ENCODE measurements around the gene PDGFA.

Gene PDGFA

DNA sequence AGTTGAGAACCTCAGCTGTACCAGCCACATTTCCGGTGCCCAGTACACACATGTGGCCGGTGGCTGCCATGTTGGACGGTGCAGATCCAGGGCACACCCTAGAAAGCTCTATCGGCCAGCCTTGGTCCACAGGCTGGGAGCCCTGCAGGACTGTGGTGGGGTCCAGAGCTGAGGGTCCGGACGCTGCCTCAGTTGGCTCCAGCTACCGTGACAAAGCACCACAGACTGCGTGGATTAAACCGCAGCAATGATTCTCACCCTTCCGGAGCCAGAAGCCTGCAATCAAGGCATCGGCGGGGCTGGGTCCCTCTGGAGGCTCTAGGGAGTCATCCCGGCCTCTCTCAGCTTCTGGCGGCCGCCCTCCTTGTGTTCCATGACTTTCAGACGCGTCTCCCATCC is 50.1 kb downstream of the PDGFA start:
- H3K36me3 ChIP-seq (ENCODE audit: insufficient read depth, low read length) = no peaks in the 10 kb centered on the region
- H3K9ac ChIP-seq (ENCODE audit: low read depth, low read length) = no peak overlapping the region
- no peaks in the 10 kb centered on the region for H3K9me3 ChIP-seq (ENCODE audit: control insufficient read depth, insufficient read depth, low read length)
- no peaks in the 10 kb centered on the region; the same call in 1 of the 2 replicates for H3K4me1 ChIP-seq (ENCODE audit: insufficient read depth, low read length)

DNA sequence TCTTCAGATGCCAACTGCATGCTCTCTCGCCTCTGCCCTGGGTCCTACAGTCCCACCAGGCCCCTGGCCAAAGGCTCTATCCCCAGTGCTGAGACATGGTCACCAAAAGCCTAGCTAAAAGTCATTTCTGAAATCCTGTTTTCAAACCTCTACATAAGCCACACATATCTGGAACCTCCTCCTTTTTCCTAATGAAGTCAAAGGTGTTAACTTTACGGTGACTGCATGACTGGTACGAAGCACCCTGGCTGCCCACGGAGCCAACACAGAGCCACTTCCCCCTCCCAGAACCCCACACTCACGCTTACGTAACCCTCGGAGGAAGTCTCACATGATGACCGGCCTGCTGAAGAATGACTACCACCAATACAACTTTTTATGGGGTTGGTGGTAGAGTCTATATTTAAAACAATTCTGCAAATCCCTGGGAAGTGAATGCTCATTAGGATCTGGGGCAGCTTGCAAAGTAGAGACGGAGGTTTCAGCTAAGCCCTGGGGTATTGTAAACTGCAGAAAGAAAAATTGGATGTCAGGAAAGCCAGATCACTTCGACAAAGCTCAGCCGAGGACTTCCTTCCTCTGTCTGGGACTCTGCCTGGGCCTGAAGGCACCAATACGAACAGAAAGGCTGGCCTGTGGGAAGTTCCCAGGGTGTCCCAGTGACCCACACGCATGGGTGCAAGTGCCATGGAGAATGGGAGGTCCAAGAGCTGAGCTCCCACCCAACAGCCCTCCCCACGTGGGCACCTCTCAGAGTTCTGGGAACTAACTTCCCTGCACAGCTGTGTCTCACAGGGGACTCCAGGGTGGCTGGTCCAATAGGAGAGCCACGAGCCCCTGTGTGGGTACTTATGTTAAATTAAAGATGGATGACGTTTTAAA is 50.7 kb downstream of the PDGFA start:
- H3K9me3 ChIP-seq (ENCODE audit: control insufficient read depth, insufficient read depth, low read length) = no peaks in the 10 kb centered on the region
- no peaks in the 10 kb centered on the region; the same call in 1 of the 2 replicates for H3K4me1 ChIP-seq (ENCODE audit: insufficient read depth, low read length)
- no peaks in the 10 kb centered on the region for H3K36me3 ChIP-seq (ENCODE audit: insufficient read depth, low read length)
- H3K9ac ChIP-seq (ENCODE audit: low read depth, low read length) = no peak overlapping the region

DNA sequence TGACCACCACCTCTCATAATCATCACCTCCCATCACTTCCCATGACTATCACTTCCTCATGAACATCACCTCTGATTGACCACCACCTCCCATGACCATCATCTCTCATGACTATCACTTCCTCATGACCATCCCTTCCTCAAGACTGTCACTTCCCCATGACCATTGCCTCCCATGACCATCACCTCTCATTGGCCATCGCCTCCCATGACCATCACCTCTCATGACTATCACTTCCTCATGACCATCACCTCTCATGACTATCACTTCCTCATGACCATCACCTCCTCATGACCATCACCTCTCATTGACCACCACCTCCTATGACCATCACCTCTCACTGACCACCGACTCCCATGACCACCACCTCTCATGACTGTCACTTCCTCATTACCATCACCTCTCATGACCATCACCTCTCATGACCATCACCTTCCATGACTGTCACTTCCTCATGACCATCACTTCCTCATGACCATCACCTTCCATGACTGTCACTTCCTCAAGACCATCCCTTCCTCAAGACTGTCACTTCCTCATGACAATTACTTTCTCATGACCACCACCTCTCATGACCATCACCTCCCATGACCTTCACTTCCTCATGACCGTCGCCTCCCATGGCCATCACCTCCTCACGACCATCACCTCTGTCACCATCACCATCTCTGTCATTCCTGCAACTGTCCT is 51.6 kb downstream of the PDGFA start:
- Histone ChIP-seq H3K9ac (ENCODE audit: low read depth, low read length) (no peak overlapping the region), H3K4me1 (ENCODE audit: insufficient read depth, low read length) (no peaks in the 10 kb centered on the region; the same call in 1 of the 2 replicates), H3K36me3 (ENCODE audit: insufficient read depth, low read length) (no peaks in the 10 kb centered on the region), H3K9me3 (ENCODE audit: control insufficient read depth, insufficient read depth, low read length) (no peaks in the 10 kb centered on the region)

DNA sequence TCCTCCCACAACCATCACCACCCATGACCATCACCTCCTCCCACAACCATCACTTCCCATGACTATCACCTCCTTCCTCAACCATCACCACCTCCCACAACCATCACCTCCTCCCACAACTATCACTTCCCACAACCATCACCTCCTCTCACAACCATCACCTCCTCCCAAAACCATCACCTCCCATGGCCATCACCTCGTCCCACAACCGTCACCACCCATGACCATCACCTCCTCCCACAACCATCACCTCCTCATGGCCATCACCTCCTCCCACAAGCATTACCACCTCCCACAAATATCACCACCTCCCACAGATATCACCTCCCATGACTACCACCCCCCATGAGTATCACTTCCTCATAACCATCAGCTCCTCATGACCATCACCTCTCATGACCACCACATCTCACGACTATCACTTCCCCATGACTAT is 52.2 kb downstream of the PDGFA start:
- H3K9me3 ChIP-seq (ENCODE audit: control insufficient read depth, insufficient read depth, low read length) = no peaks in the 10 kb centered on the region
- no peaks in the 10 kb centered on the region; the same call in 1 of the 2 replicates for H3K4me1 ChIP-seq (ENCODE audit: insufficient read depth, low read length)
- no peaks in the 10 kb centered on the region for H3K36me3 ChIP-seq (ENCODE audit: insufficient read depth, low read length)
- no peak overlapping the region for H3K9ac ChIP-seq (ENCODE audit: low read depth, low read length)

DNA sequence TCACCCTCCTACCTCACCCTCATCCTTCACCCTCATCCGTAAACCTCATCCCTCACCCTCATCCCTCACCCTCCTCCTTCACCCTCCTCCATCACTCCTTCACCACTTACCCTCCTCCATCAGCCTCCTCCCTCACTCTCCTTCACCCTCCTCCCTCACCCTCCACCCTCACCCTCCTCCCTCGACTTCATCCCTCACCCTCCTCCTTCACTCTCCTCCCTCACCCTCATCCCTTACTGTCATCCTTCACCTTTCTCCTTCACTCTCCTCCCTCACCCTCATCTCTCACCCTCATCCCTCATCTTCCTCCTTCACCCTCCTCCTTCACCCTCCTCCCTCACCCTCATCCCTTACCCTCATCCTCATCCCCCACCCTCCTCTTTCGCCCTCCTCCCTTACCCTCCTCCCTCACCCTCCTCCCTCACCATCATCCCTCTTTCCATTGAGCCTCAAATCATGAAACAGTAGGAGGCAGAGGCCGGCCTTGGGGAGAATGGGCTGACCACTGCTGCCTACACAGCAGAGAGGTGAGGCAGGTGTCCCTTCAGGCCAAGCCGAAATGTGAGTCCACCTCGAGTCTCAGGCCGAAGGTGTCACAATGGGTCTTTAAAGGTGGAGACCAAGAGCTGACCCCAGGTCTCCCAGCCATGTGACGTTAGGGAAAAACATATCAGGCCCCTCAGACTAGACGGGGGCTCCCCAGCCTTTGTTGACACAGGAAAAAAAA is 53.0 kb downstream of the PDGFA start:
- Histone ChIP-seq H3K4me1 (ENCODE audit: insufficient read depth, low read length) (no peaks in the 10 kb centered on the region; the same call in 1 of the 2 replicates), H3K9me3 (ENCODE audit: control insufficient read depth, insufficient read depth, low read length) (no peaks in the 10 kb centered on the region), H3K9ac (ENCODE audit: low read depth, low read length) (no peak overlapping the region), H3K36me3 (ENCODE audit: insufficient read depth, low read length) (no peaks in the 10 kb centered on the region)

DNA sequence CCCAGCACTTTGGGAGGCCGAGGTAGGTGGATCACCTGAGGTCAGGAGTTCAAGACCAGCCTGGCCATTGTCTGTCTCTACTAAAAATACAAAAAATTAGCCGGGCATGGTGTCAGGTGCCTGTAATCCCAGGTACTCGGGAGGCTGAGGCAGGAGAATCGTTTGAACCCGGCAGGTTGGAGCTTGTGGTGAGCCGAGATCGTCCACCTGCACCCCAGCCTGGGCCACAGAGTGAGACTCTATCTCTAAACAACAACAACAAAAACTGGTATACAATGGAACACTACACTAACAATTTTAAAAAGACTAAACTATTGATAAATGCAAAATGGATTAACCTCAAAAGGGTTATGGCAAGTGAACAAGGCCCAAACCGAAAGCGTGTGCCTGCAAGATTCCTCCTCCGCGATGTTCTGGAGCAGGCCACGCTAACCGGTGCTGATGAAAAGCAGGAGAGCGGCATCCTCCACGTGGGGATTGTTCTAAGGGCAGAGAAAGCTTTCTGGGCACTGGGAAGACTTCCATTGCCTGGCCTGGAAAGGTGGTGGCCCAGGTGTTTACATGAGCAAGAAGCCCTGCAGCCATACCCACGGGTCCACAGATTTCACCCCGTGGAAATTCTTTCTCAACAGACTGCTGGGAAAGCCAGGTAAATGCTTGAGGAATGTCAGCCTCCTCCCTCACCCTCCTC is 53.8 kb downstream of the PDGFA start:
- Histone ChIP-seq H3K36me3 (ENCODE audit: insufficient read depth, low read length) (no peaks in the 10 kb centered on the region), H3K9ac (ENCODE audit: low read depth, low read length) (no peak overlapping the region), H3K9me3 (ENCODE audit: control insufficient read depth, insufficient read depth, low read length) (no peaks in the 10 kb centered on the region), H3K4me1 (ENCODE audit: insufficient read depth, low read length) (peaks cover 6% of the 10 kb centered on the region)

DNA sequence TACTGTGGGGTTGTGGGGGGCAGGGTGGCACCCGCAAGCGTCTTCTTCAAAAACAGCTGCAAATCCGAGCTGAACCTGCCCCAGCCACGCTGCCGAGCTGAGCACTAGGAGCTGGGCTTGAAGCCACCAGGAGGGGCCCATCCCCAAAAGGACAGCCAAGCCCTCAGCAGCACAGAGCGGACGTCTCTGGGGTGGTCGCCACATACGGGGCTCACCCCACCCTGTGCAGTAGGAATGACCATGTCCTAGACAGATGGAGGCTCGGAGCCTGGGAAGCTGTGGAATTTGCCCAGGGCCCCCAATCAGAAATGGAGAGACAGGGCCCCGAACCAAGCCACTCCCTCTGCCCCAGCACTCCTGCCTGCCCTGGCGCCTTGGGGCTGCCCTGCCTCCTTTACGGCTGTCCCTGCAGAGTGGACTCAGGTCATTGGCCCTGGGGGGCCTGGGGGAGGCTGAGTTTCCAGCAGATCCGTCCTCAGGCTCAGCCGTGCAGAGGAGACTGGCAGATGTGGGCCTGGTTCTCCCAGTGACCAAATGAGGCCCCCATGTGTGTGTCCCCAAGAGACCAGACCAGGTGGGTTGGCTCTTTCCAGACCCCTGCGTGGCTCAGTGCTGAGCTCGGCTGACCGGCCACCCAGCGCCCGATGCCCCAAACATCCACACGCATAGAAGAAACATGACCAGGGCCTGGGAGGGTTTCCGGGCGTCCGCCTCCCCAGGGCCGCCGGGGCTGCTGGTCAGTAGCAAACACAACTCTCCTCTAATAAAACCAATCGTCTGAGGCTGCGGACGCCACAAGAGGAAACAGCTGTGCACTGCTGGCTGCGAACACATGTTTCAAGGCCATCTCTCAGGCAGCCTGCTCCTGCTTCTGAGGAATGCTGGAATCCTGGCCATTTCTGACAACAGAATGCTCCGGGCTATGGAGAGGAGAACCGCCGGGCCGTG is 54.9 kb downstream of the PDGFA start:
- Histone ChIP-seq H3K4me1 (ENCODE audit: insufficient read depth, low read length) (peaks cover 16% of the 10 kb centered on the region), H3K36me3 (ENCODE audit: insufficient read depth, low read length) (no peaks in the 10 kb centered on the region), H3K9me3 (ENCODE audit: control insufficient read depth, insufficient read depth, low read length) (no peaks in the 10 kb centered on the region), H3K9ac (ENCODE audit: low read depth, low read length) (no peak overlapping the region)

DNA sequence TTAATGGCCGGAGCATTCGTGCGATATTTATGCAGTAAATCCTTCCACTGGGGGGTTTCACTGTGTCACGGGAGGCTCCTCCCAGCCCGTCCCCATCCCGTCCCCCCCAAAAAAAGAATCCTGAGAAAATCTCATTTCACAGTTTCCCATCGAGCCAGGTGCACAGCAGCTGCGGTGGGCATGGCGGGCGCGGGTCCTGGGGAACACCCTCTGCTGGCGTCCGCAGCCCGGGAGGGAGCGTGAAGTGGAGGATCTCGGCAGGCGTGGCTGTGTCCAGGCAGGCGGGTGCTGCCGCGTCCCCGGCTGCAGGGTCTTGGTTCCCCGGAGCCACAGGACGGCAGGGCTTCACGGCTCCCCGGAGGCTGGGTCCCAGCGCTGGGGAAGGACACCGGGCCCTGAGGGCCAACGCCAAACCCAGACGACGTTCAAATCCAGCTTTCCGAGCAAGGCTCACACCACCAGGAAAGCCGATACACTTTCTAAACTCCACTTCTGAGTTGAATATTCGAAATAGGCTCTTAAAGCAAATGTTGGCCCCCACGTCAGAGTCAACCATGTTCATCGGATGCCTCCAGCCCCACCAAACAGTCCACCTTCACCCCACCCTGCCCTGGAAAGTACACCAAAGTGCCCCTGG is 55.7 kb downstream of the PDGFA start:
- H3K36me3 ChIP-seq (ENCODE audit: insufficient read depth, low read length) = no peaks in the 10 kb centered on the region
- H3K9me3 ChIP-seq (ENCODE audit: control insufficient read depth, insufficient read depth, low read length) = no peaks in the 10 kb centered on the region
- peaks cover 16% of the 10 kb centered on the region for H3K4me1 ChIP-seq (ENCODE audit: insufficient read depth, low read length)
- no peak overlapping the region for H3K9ac ChIP-seq (ENCODE audit: low read depth, low read length)

DNA sequence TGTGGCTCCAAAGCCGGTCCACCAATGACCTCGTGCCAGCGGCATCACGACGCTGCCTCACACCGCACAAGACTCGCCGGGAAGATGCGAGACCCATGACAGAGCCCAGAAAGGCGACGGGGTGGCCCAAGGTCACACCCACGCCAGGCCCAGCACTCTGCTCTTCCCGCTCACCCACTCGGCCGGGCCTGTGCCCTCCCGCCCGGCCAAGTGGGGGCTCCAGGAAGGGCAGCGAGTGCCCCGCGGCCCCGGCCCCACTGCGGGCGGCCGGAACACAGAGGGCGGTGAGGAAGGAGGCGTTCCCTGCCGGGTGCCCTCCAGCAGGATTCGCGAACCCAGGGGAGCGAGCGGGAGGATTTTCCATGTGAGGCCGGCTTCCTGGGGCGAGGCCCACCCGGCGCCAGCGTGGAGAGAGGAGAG is 56.3 kb downstream of the PDGFA start:
- peaks cover 16% of the 10 kb centered on the region for H3K4me1 ChIP-seq (ENCODE audit: insufficient read depth, low read length)
- H3K36me3 ChIP-seq (ENCODE audit: insufficient read depth, low read length) = no peaks in the 10 kb centered on the region

DNA sequence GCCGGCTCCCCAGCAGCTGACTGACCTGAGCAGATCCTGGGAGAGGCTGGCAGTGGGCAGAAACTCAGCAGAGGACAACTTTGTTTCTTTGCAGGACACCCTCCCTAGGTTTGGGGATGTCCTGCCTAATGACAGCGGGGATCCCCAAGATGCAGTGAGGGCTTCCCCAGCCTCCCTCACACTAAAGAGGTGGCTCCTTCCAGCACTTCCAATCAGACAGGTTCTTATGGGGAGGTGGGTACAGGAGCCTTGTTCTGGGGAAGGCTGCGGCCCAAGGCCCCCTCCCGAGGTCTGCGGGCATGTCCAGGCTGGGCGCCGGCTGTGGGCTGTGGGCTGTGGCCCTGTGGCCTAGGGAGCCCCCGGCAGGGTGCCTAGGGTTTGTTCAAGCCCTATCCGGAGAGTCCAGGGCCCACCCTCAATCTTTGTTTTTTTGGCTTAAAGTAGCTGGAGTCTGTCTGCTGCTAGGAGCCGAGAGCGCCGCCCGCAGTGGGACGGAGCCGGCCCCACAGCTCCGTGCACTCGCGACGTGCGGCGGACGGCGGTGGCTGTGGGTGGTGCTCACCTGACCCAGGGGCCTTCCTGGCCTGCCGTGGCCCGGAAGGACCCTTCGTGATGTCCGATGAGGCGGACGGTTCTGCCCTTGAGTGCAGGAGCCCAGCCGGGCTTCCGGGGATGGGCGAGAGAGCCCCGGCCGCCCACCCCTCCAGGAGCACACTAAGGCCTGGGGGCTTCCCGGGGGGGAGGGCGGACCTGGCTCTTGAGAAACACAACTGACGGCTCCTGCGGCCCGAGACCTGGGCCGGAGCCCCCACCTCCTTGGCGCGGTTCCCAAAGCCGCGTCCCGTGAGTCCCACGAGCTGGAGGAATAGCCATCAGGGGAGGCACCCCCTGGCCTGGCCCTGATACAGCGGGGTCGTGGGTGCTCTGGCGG is 57.2 kb downstream of the PDGFA start:
- no peaks in the 10 kb centered on the region for H3K9me3 ChIP-seq (ENCODE audit: control insufficient read depth, insufficient read depth, low read length)
- H3K36me3 ChIP-seq (ENCODE audit: insufficient read depth, low read length) = no peaks in the 10 kb centered on the region
- H3K9ac ChIP-seq (ENCODE audit: low read depth, low read length) = no peak overlapping the region
- H3K4me1 ChIP-seq (ENCODE audit: insufficient read depth, low read length) = peaks cover 16% of the 10 kb centered on the region

More for the DNA sequence above, 56.3 kb downstream of the PDGFA start:
- H3K9me3 ChIP-seq (ENCODE audit: control insufficient read depth, insufficient read depth, low read length) = no peaks in the 10 kb centered on the region
- H3K9ac ChIP-seq (ENCODE audit: low read depth, low read length) = no peak overlapping the region

DNA sequence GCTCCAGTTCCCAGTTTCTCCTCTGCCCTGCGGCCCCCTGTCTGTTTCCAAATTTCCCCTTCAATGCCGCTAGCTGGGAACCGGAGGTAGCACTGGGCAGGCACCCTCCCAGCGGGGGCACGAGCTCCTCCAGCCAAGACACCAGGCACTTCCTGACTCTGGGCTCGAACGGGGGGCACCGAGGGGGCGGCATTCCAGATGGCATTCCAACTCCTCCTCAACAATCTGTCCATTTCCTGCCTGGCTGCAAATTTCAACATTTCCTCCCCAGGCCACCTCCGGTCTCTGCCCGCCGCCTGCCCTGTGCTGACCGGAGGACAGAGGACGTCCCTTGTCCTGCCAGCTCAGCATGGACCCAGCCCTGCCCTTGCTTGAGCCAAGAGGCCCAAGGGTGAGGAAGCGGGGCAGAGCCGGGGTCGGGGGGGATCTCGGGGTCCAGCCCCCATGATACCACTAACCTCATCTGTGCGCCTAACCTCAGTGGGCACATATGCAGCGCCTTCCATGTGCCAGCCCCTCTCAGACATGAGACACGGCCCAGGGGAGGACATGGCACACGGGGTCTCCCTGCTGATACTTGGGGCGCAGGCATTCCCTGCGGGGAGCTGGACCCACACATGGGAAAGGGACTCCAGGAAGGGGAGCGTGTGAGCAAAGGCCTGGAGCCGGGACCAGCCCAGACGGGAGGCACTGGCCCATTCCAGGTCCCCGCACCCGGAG is 58.0 kb downstream of the PDGFA start:
- Histone ChIP-seq H3K36me3 (ENCODE audit: insufficient read depth, low read length) (no peaks in the 10 kb centered on the region), H3K9ac (ENCODE audit: low read depth, low read length) (no peak overlapping the region), H3K9me3 (ENCODE audit: control insufficient read depth, insufficient read depth, low read length) (no peaks in the 10 kb centered on the region), H3K4me1 (ENCODE audit: insufficient read depth, low read length) (peaks cover 16% of the 10 kb centered on the region)

DNA sequence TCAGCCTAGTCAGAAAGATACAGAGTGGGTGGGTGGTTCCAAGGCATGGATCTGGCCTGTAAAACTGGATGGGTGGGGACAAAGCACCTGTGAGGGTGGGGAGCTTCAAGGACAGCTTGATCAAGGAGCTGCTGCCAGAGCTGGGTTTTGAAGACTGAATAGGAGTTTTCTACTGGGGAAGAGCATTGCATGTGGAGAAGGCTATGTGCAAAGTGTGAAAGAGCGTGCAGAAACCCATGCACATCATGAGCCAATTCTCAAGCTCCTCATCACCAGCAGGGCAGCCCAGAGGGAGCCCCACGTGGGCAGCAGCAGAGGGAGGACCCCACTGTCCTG is 58.6 kb downstream of the PDGFA start:
- no peaks in the 10 kb centered on the region for H3K9me3 ChIP-seq (ENCODE audit: control insufficient read depth, insufficient read depth, low read length)
- H3K9ac ChIP-seq (ENCODE audit: low read depth, low read length) = no peak overlapping the region
- H3K36me3 ChIP-seq (ENCODE audit: insufficient read depth, low read length) = no peaks in the 10 kb centered on the region
- peaks cover 16% of the 10 kb centered on the region for H3K4me1 ChIP-seq (ENCODE audit: insufficient read depth, low read length)

Measured in ES-I3 (cell line).